Measurements from ENCODE around the gene PTPRM. TPM values are rescaled to one million over a fixed set of nuclear protein-coding genes. Genes with fewer than 3 reads are reported as not detected.

The PTPRM gene
- total RNA-seq, 1 donor from 2014 or later = 257 TPM

- Histone ChIP-seq H3K4me1 (peaks cover 7 to 38% of the 10 kb centered on the region in 2 donors), H3K36me3 (no peaks in the 10 kb centered on the region), H3K9me3 (no peaks in the 10 kb centered on the region), H3K4me3 (no peak overlapping the region), H3K27ac (no peak overlapping the region), H3K27me3 (no peaks in the 10 kb centered on the region)
- TF ChIP-seq CTCF (IDR thresholded peaks at IDR 0.05) = no peak
- no peak for DNase-seq (ENCODE audit: low spot score in 2 of 2)
- intact Hi-C loops (cut with DNase I) = no loop called here
These were observed 772.1 kb downstream of the PTPRM start for GRCh38 chr18:8339210-8339609.

DNA sequence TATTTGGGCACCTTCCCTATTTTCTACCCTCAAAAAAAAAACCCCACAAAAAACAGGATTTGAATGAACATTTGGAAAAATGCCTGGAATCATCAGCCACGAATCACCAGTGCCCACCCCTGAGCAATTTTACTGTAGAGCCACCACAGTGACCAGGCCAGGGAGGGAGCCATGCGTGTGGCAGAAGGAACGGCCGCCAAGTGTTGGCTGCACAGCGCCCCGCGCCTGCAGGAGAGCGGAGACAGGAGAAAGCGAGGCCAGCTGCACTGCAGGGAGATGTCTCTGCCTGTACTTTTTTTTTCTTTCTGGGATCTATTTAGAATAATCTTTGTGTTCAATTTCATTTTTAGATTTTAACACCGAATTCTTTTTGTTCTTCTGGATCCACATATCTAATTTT is 772.8 kb downstream of the PTPRM start:
- Histone ChIP-seq H3K36me3 (no peaks in the 10 kb centered on the region), H3K4me1 (peaks cover 7 to 38% of the 10 kb centered on the region in 2 donors), H3K9me3 (no peaks in the 10 kb centered on the region), H3K27ac (no peak overlapping the region), H3K27me3 (no peaks in the 10 kb centered on the region), H3K4me3 (no peak overlapping the region)
- no peak for DNase-seq (ENCODE audit: low spot score in 2 of 2)
- intact Hi-C loops (cut with DNase I) = loop anchor here (10.0 kb wide), 1 partner anchor 775 kb away; the partner anchor contains the start of gene PTPRM
- TF ChIP-seq CTCF (IDR thresholded peaks at IDR 0.05) = peak in 1 of 3 experiments; percentile 26

DNA sequence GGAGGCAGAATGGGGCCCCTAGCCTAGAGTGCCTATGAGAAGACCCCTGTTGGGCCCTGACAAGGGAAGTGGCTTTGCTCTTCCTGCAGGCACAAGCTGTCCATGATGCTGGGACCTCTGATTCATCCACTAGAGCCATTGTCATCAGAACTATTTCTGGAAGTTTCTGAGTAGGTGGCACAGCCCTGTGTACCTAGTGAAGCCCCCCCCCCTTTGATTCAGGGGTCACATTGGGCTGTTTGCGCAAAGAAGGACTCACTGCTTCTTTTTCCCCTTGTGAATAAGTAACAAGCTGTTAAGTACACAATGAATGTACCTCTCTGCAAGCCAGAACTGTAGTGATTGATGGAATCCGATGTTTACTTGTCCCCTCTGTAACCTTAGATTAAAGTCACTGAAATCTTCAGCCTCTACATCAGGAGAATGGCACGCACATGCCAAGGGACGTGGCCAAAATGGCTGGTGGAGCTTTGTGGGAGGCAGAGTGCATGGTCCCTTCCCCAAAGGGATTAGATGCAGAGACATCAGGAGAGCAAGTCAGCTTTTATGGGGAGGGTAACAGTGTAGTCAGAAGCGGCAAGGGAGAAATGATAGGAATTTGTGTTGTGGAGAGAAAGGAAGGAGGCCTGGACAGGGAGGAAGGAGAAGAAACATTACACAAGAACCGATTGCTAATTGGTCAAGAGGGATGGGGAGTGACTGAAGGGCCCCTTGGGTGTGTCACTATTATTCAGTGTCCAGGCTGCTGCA is 774.5 kb downstream of the PTPRM start:
- peak overlapping the region; percentile 58 to 71 for H3K27ac ChIP-seq
- H3K36me3 ChIP-seq = peaks cover 0 to 4% of the 10 kb centered on the region in 2 donors
- no peaks in the 10 kb centered on the region for H3K27me3 ChIP-seq
- intact Hi-C loops (cut with DNase I) = loop anchor here (10.0 kb wide), 1 partner anchor 777 kb away; the partner anchor contains the start of gene PTPRM
- TF ChIP-seq CTCF (IDR thresholded peaks at IDR 0.05) = no peak
- no peaks in the 10 kb centered on the region for H3K9me3 ChIP-seq
- no peak overlapping the region for H3K4me3 ChIP-seq
- DNase-seq (ENCODE audit: low spot score in 2 of 2) = peak in 1 of 2 donors; percentile 70
- H3K4me1 ChIP-seq = peaks cover 7 to 38% of the 10 kb centered on the region in 2 donors

GRCh38 chr18:8348051-8348720 is 781.1 kb downstream of the PTPRM start:
- intact Hi-C loops (cut with DNase I) = loop anchor here (10.0 kb wide), 1 partner anchor 783 kb away; the partner anchor contains the start of gene PTPRM
- no peak for DNase-seq (ENCODE audit: low spot score in 2 of 2)

More at GRCh38 chr18:8348051-8348720, 781.1 kb downstream of the PTPRM start:
- peaks cover 0 to 4% of the 10 kb centered on the region in 2 donors for H3K36me3 ChIP-seq
- peaks cover 0 to 1% of the 10 kb centered on the region in 2 donors for H3K4me1 ChIP-seq
- no peaks in the 10 kb centered on the region for H3K27me3 ChIP-seq
- no peak for TF ChIP-seq CTCF (IDR thresholded peaks at IDR 0.05)
- H3K4me3 ChIP-seq = no peak overlapping the region
- no peak overlapping the region for H3K27ac ChIP-seq
- H3K9me3 ChIP-seq = no peaks in the 10 kb centered on the region

Measured in ascending aorta (tissue), 2 donors.